Hair follicle dermal papilla cell (primary cell): ENCODE results near the gene NECTIN1. TPM values are rescaled to one million over a fixed set of nuclear protein-coding genes. Genes with fewer than 3 reads are reported as not detected.

ENCODE experiments used
- small RNA-seq: library from RNA; depleted of rRNA; stranded (forward); fragments of <200 nt; gene quantifications from one replicate; pipeline ENCODE3, GENCODE V24; 2012
- total RNA-seq: library from RNA; depleted of rRNA; stranded (reverse); fragments of >200 nt; gene quantifications from 2 replicates; pipeline ENCODE4 v1.2.3, GENCODE V29; 2012

NECTIN1 gene, protein sequence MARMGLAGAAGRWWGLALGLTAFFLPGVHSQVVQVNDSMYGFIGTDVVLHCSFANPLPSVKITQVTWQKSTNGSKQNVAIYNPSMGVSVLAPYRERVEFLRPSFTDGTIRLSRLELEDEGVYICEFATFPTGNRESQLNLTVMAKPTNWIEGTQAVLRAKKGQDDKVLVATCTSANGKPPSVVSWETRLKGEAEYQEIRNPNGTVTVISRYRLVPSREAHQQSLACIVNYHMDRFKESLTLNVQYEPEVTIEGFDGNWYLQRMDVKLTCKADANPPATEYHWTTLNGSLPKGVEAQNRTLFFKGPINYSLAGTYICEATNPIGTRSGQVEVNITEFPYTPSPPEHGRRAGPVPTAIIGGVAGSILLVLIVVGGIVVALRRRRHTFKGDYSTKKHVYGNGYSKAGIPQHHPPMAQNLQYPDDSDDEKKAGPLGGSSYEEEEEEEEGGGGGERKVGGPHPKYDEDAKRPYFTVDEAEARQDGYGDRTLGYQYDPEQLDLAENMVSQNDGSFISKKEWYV
- 2.6 and 3.1 TPM in 2 replicates for total RNA-seq

GRCh38 chr11:119728651-119729580 lies at the start of gene NECTIN1:
Gene NECTIN1 (minus strand): TSS chr11:119729200. CDS start chr11:119728553, 647 bp downstream.

Small RNA genes lying within 50 kb of the gene (small RNA-seq; reads per million reads assigned to genes)
- gene RNU6-1123P = not detected
